IMR-90 (cell line): ENCODE measurements around the gene FGF21. TPM values are rescaled to one million over a fixed set of nuclear protein-coding genes. Genes with fewer than 3 reads are reported as not detected.

ENCODE experiments used
- ATAC-seq: fragments of 200-7000 bp; cut with Tn5 transposase; 2 replicates; pipeline ENCODE4 v1.9.1; 2020; ENCODE audit warnings: low read depth, mild to moderate bottlenecking, moderate library complexity
- BruUV-seq: library from RNA; stranded (reverse); fragments of 400-500 nt; replicated peaks from 2 replicates; lab custom pipeline; 2021; lab: Mats Ljungman, UMichigan
- CTCF ChIA-PET: fragments of 300-600 bp; formaldehyde crosslinking; extraction: SDS; loops from one replicate; lab custom pipeline; 2021; ENCODE audit warnings: antibody characterized with exemption; lab: Yijun Ruan, JAX
- POLR2A ChIA-PET: fragments of 300-600 bp; sonication (Branson Sonifier 250); formaldehyde crosslinking; loops from one replicate; lab custom pipeline; 2022; ENCODE audit warnings: antibody characterized with exemption; ENCODE audit not compliant: unreplicated experiment; lab: Charles Lee
- DNase-seq: peaks from one replicate; pipeline ENCODE4 v3.0.0; 2013
- H2AFZ ChIP-seq: replicated peaks from 2 replicates; pipeline ENCODE3; 2013; ENCODE audit warnings: low read length, mild to moderate bottlenecking; ENCODE audit not compliant: poor library complexity
- H2AK5ac ChIP-seq: 2 replicates; pipeline ENCODE4 v1.6.1; 2013; ENCODE audit warnings: low read depth, low read length, inconsistent platforms
- H2AK9ac ChIP-seq: replicated peaks from 2 replicates; pipeline ENCODE3; 2013; ENCODE audit warnings: mild to moderate bottlenecking, low read depth, low read length, moderate library complexity; ENCODE audit not compliant: poor library complexity
- H2BK120ac ChIP-seq: 2 replicates; pipeline ENCODE4 v1.6.1; 2013; ENCODE audit warnings: low read depth, low read length, inconsistent platforms
- H2BK15ac ChIP-seq: 3 replicates; pipeline ENCODE4 v1.6.1; 2013; ENCODE audit warnings: low read depth, low read length, inconsistent platforms
- H2BK20ac ChIP-seq: 2 replicates; pipeline ENCODE4 v1.6.1; 2013; ENCODE audit warnings: low read depth, mild to moderate bottlenecking, inconsistent platforms, low read length, moderate library complexity
- H2BK5ac ChIP-seq: 2 replicates; pipeline ENCODE4 v1.6.1; 2013; ENCODE audit warnings: mild to moderate bottlenecking, low read depth, low read length, inconsistent platforms; ENCODE audit not compliant: poor library complexity, severe bottlenecking
- H3K14ac ChIP-seq: replicated peaks from 2 replicates; pipeline ENCODE4 v1.6.1; 2013; ENCODE audit warnings: low read depth, low read length, inconsistent platforms
- H3K18ac ChIP-seq: 2 replicates; pipeline ENCODE4 v1.6.1; 2013; ENCODE audit warnings: low read depth, low read length, control low read depth
- H3K23ac ChIP-seq: 2 replicates; pipeline ENCODE4 v1.6.1; 2013; ENCODE audit warnings: low read depth, low read length, inconsistent platforms
- H3K27ac ChIP-seq: 2 replicates; pipeline ENCODE4 v1.5.1; 2013; ENCODE audit warnings: mild to moderate bottlenecking, control low read depth, low read length; ENCODE audit not compliant: insufficient read depth
- H3K27me3 ChIP-seq: 2 replicates; pipeline ENCODE4 v1.6.1; 2013; ENCODE audit warnings: low read length; ENCODE audit not compliant: control insufficient read depth, insufficient read depth
- H3K36me3 ChIP-seq: 2 replicates; pipeline ENCODE4 v1.6.1; 2013; ENCODE audit warnings: low read length, mixed read lengths; ENCODE audit not compliant: control insufficient read depth, insufficient read depth
- H3K4ac ChIP-seq: 2 replicates; pipeline ENCODE4 v1.6.1; 2013; ENCODE audit warnings: low read depth, low read length, inconsistent platforms
- H3K4me1 ChIP-seq: 2 replicates; pipeline ENCODE4 v1.6.1; 2013; ENCODE audit warnings: low read length, mixed read lengths; ENCODE audit not compliant: control insufficient read depth, insufficient read depth
- H3K4me2 ChIP-seq: 2 replicates; pipeline ENCODE4 v1.6.1; 2013; ENCODE audit warnings: low read depth, mild to moderate bottlenecking, control low read depth, low read length, moderate library complexity
- H3K4me3 ChIP-seq: 2 replicates; pipeline ENCODE4 v1.5.1; 2013; ENCODE audit warnings: low read depth, mild to moderate bottlenecking, control low read depth, low read length, moderate library complexity; ENCODE audit not compliant: insufficient read depth
- H3K56ac ChIP-seq: 2 replicates; pipeline ENCODE4 v1.6.1; 2013; ENCODE audit warnings: low read length, inconsistent platforms; ENCODE audit not compliant: insufficient read depth; ENCODE audit errors: extremely low read depth
- H3K79me1 ChIP-seq, 2 experiments: 2 replicates each; pipeline ENCODE4 v1.6.1; 2013; ENCODE audit warnings: low read length in 2 of 2, inconsistent platforms in 1 of 2, low read depth in 1 of 2
- H3K9ac ChIP-seq: 2 replicates; pipeline ENCODE4 v1.6.1; 2013; ENCODE audit warnings: low read depth, low read length, control low read depth
- H3K9me1 ChIP-seq: 2 replicates; pipeline ENCODE4 v1.6.1; 2013; ENCODE audit warnings: low read length, inconsistent platforms; ENCODE audit not compliant: insufficient read depth
- H3K9me3 ChIP-seq: 2 replicates; pipeline ENCODE4 v1.6.1; 2013; ENCODE audit warnings: low read length; ENCODE audit not compliant: control insufficient read depth, insufficient read depth
- H4K20me1 ChIP-seq: 2 replicates; pipeline ENCODE4 v1.6.1; 2013; ENCODE audit warnings: low read length, inconsistent platforms; ENCODE audit not compliant: insufficient read depth
- H4K5ac ChIP-seq: 2 replicates; pipeline ENCODE4 v1.6.1; 2013; ENCODE audit warnings: mild to moderate bottlenecking, low read depth, low read length, control low read depth
- H4K8ac ChIP-seq, 2 experiments: 2 replicates each; pipeline ENCODE4 v1.6.1; 2013; ENCODE audit warnings: low read depth in 2 of 2, low read length in 2 of 2, control low read depth in 1 of 2, inconsistent platforms in 1 of 2
- H4K91ac ChIP-seq: 2 replicates; pipeline ENCODE4 v1.6.1; 2013; ENCODE audit warnings: low read depth, low read length, inconsistent platforms; ENCODE audit not compliant: insufficient read depth
- BHLHE40 ChIP-seq: fragments of 150-350 bp; IDR thresholded peaks from 2 replicates; pipeline ENCODE4 v1.6.1; 2016; ENCODE audit warnings: mild to moderate bottlenecking, low read depth, low read length
- CEBPB ChIP-seq: IDR thresholded peaks from 2 replicates; pipeline ENCODE4 v1.6.1; 2012; ENCODE audit warnings: low read depth, low read length, improper control_type of control experiment
- CHD1 ChIP-seq: IDR thresholded peaks from 2 replicates; pipeline ENCODE4 v1.6.1; 2012; ENCODE audit warnings: low read depth, low read length, improper control_type of control experiment
- FOS ChIP-seq: fragments of 150-350 bp; IDR thresholded peaks from 2 replicates; pipeline ENCODE4 v1.6.1; 2016; ENCODE audit warnings: low read depth, low read length
- MAFK ChIP-seq: IDR thresholded peaks from 2 replicates; pipeline ENCODE4 v1.6.1; 2012; ENCODE audit warnings: low read depth, low read length, improper control_type of control experiment
- MAZ ChIP-seq: IDR thresholded peaks from 2 replicates; pipeline ENCODE4 v1.6.1; 2012; ENCODE audit warnings: low read depth, mild to moderate bottlenecking, low read length, improper control_type of control experiment, moderate library complexity, borderline replicate concordance
- MXI1 ChIP-seq: IDR thresholded peaks from 2 replicates; pipeline ENCODE4 v1.6.1; 2012; ENCODE audit warnings: low read depth, mild to moderate bottlenecking, low read length, moderate library complexity, borderline replicate concordance
- NFE2L2 ChIP-seq: fragments of 150-350 bp; IDR thresholded peaks from 2 replicates; pipeline ENCODE4 v1.6.1; 2016; ENCODE audit warnings: low read depth, mild to moderate bottlenecking, low read length
- POLR2A ChIP-seq: IDR thresholded peaks from 2 replicates; pipeline ENCODE4 v1.6.1; 2012; ENCODE audit warnings: mild to moderate bottlenecking, low read depth, low read length
- RAD21 ChIP-seq: IDR thresholded peaks from 2 replicates; pipeline ENCODE4 v1.6.1; 2012; ENCODE audit warnings: low read length, improper control_type of control experiment
- RCOR1 ChIP-seq: IDR thresholded peaks from 2 replicates; pipeline ENCODE4 v1.6.1; 2012; ENCODE audit warnings: mild to moderate bottlenecking, low read length, improper control_type of control experiment; ENCODE audit not compliant: insufficient replicate concordance
- RFX5 ChIP-seq: IDR thresholded peaks from 2 replicates; pipeline ENCODE4 v1.8.0; 2012; ENCODE audit warnings: low read depth, mild to moderate bottlenecking, low read length, moderate library complexity
- SMC3 ChIP-seq: fragments of 150-350 bp; IDR thresholded peaks from 2 replicates; pipeline ENCODE4 v1.6.1; 2016; ENCODE audit warnings: low read depth, mild to moderate bottlenecking, antibody characterized with exemption, low read length, moderate library complexity
- WGBS, 2 experiments: methylation state at CpG; one replicate each; pipeline versions ENCODE4 v1.1.5 to v1.1.7; 2013; ENCODE audit warnings: missing lambda C conversion rate in 2 of 2; ENCODE audit not compliant: insufficient read length in 1 of 2; ENCODE audit errors: extremely low coverage in 2 of 2; 5-methylcytosine and 5-hydroxymethylcytosine counted together
- dilution Hi-C: fragments of 300-500 bp; cut with HindIII; formaldehyde crosslinking; loops from one replicate; pipeline ENCODE4 v1.14.3; 2018; ENCODE audit warnings: low sequenced_read_pairs; ENCODE audit not compliant: unreplicated experiment
- in situ Hi-C: fragments of 300-500 bp; cut with MboI; formaldehyde crosslinking; loops from 3 replicates; pipeline ENCODE4 v1.14.3; 2019; ENCODE audit warnings: low sequenced_read_pairs, inconsistent platforms, mixed read lengths
- intact Hi-C: fragments of 100-400 bp; cut with micrococcal nuclease; formaldehyde crosslinking; loops from 2 replicates; pipeline ENCODE4 v1.10.0; 2022
- polyA plus RNA-seq, 3 experiments: library from polyadenylated mRNA; depleted of rRNA; stranded (reverse); fragments of >200 nt; gene quantifications; 2 replicates each; pipeline ENCODE4 v1.2.3, GENCODE V29; 2012; ENCODE audit warnings: low replicate concordance in 1 of 3
- total RNA-seq: library from RNA; depleted of rRNA; stranded (reverse); fragments of >200 nt; gene quantifications from 2 replicates; pipeline ENCODE4 v1.2.3, GENCODE V29; 2012
- TF ChIP-seq, protein P1 (sequence below): fragments of 150-350 bp; IDR thresholded peaks from 2 replicates; pipeline ENCODE4 v1.6.1; 2017; ENCODE audit warnings: mild to moderate bottlenecking, antibody characterized with exemption, low read length, low read depth
- TF ChIP-seq, protein P2 (sequence below): fragments of 150-350 bp; IDR thresholded peaks from 2 replicates; pipeline ENCODE4 v1.6.1; 2016; ENCODE audit warnings: low read depth, mild to moderate bottlenecking, low read length, moderate library complexity, borderline replicate concordance
- TF ChIP-seq, protein P3 (sequence below): conservative IDR thresholded peaks from 2 replicates; pipeline ENCODE4 v1.5.1; 2012; ENCODE audit warnings: mild to moderate bottlenecking, low read depth, low read length, improper control_type of control experiment

FGF21 gene
- total and polyA plus RNA-seq, 2 of the 4 experiments (the other 2 are of a cell fraction) = not detected

DNA sequence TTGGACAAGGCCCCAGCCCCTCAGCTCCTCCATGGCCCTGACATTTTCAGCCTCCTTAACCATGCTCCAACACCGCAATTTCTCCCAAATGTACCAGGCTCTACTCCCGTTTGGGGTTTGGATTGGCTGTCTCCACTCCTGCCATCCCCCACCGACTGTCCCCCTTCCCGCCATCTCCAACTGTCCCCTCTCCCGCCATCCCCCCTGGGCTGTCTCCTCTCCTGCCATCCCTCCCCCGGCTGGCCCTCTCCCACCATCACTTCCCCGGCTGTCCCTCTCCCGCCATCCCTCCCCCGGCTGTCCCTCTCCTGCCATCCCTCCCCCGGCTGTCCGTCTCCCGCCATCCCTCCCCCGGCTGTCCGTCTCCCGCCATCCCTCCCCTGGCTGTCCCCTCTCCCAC is 50.1 kb downstream of the FGF21 start:
- no peak overlapping the region for H3K23ac ChIP-seq
- CTCF ChIA-PET = no interaction called here
- no peak overlapping the region for H3K27ac ChIP-seq
- H4K5ac ChIP-seq = no peak overlapping the region
- no peaks in the 10 kb centered on the region for H3K27me3 ChIP-seq
- no peak overlapping the region for H2AK5ac ChIP-seq
- WGBS, 2 experiments = 74% methylated on average over 5 of the region's 15 CpGs; no CpG with 5 or more reads in 1 of the 2 experiments
- dilution Hi-C loops (loop anchor here (10.0 kb wide), 1 partner anchor 49 kb away; no protein-coding TSS in a partner anchor), in situ Hi-C loops (no loop called here), intact Hi-C loops (no loop called here)
- DNase-seq (no peak), ATAC-seq (no peak)
- no TSS peak for BruUV-seq
- H2BK5ac ChIP-seq = no peak overlapping the region
- no peak overlapping the region for H3K18ac ChIP-seq
- H3K36me3 ChIP-seq = no peaks in the 10 kb centered on the region; the same call in 1 of the 2 replicates
- H2AFZ ChIP-seq = no peak overlapping the region
- no peak overlapping the region for H2AK9ac ChIP-seq
- peaks cover 5% of the 10 kb centered on the region; the same call in 1 of the 2 replicates for H3K4me1 ChIP-seq
- H3K14ac ChIP-seq = no peak overlapping the region
- H3K4me3 ChIP-seq = no peak overlapping the region
- H2BK120ac ChIP-seq = no peak overlapping the region
- H3K56ac ChIP-seq = no peak overlapping the region
- no peak overlapping the region for H4K91ac ChIP-seq
- TF ChIP-seq CHD1 (no peak), RAD21 (no peak), RCOR1 (no peak), BHLHE40 (no peak), SMC3 (no peak), MXI1 (no peak), CEBPB (no peak), NFE2L2 (no peak), MAZ (no peak), POLR2A (no peak), RFX5 (no peak), MAFK (no peak), FOS (no peak)
- TF ChIP-seq, protein P1, sequence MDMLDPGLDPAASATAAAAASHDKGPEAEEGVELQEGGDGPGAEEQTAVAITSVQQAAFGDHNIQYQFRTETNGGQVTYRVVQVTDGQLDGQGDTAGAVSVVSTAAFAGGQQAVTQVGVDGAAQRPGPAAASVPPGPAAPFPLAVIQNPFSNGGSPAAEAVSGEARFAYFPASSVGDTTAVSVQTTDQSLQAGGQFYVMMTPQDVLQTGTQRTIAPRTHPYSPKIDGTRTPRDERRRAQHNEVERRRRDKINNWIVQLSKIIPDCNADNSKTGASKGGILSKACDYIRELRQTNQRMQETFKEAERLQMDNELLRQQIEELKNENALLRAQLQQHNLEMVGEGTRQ = no peak
- TF ChIP-seq, protein P2, sequence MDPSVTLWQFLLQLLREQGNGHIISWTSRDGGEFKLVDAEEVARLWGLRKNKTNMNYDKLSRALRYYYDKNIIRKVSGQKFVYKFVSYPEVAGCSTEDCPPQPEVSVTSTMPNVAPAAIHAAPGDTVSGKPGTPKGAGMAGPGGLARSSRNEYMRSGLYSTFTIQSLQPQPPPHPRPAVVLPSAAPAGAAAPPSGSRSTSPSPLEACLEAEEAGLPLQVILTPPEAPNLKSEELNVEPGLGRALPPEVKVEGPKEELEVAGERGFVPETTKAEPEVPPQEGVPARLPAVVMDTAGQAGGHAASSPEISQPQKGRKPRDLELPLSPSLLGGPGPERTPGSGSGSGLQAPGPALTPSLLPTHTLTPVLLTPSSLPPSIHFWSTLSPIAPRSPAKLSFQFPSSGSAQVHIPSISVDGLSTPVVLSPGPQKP = no peak
- TF ChIP-seq, protein P3, sequence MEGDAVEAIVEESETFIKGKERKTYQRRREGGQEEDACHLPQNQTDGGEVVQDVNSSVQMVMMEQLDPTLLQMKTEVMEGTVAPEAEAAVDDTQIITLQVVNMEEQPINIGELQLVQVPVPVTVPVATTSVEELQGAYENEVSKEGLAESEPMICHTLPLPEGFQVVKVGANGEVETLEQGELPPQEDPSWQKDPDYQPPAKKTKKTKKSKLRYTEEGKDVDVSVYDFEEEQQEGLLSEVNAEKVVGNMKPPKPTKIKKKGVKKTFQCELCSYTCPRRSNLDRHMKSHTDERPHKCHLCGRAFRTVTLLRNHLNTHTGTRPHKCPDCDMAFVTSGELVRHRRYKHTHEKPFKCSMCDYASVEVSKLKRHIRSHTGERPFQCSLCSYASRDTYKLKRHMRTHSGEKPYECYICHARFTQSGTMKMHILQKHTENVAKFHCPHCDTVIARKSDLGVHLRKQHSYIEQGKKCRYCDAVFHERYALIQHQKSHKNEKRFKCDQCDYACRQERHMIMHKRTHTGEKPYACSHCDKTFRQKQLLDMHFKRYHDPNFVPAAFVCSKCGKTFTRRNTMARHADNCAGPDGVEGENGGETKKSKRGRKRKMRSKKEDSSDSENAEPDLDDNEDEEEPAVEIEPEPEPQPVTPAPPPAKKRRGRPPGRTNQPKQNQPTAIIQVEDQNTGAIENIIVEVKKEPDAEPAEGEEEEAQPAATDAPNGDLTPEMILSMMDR = no peak
- H3K9me1 ChIP-seq = no peaks in the 10 kb centered on the region; the same call in none of the 2 replicates
- peaks cover 0 to 18% of the 10 kb centered on the region in 2 experiments; a peak in 1 of 4 replicates for H3K79me1 ChIP-seq
- H3K4me2 ChIP-seq = no peak overlapping the region
- no peak overlapping the region for H2BK20ac ChIP-seq
- no peaks in the 10 kb centered on the region for H3K9me3 ChIP-seq
- no peak overlapping the region for H3K9ac ChIP-seq
- no peak overlapping the region for H3K4ac ChIP-seq
- no peak overlapping the region for H4K8ac ChIP-seq
- H4K20me1 ChIP-seq = peaks cover 6% of the 10 kb centered on the region; the same call in 1 of the 2 replicates
- POLR2A ChIA-PET = no interaction called here
- no peak overlapping the region for H2BK15ac ChIP-seq
